GM12892 (cell line): Measurements from ENCODE around the gene KLRB1.

Source experiments
- POLR2A ChIP-seq: IDR thresholded peaks from 2 replicates; pipeline ENCODE4 v1.6.1; 2011; ENCODE audit warnings: low read depth, low read length, control low read depth
- POLR2AphosphoS5 ChIP-seq: IDR thresholded peaks from 2 replicates; pipeline ENCODE4 v1.6.1; 2011; ENCODE audit warnings: low read depth, low read length, control low read depth

GRCh38 chr12:9615420-9616136, 7.9 kb upstream of the KLRB1 start:
- TF ChIP-seq POLR2AphosphoS5 (no peak), POLR2A (no peak)
